HG03095 (cell line): Measurements from ENCODE around the gene COL1A1.

Source experiments
- ATAC-seq: cut with Tn5 transposase; IDR thresholded peaks from one replicate; pipeline ENCODE4 v1.9.1; 2021; ENCODE audit warnings: moderate library complexity; ENCODE audit not compliant: unreplicated experiment

Gene COL1A1

DNA sequence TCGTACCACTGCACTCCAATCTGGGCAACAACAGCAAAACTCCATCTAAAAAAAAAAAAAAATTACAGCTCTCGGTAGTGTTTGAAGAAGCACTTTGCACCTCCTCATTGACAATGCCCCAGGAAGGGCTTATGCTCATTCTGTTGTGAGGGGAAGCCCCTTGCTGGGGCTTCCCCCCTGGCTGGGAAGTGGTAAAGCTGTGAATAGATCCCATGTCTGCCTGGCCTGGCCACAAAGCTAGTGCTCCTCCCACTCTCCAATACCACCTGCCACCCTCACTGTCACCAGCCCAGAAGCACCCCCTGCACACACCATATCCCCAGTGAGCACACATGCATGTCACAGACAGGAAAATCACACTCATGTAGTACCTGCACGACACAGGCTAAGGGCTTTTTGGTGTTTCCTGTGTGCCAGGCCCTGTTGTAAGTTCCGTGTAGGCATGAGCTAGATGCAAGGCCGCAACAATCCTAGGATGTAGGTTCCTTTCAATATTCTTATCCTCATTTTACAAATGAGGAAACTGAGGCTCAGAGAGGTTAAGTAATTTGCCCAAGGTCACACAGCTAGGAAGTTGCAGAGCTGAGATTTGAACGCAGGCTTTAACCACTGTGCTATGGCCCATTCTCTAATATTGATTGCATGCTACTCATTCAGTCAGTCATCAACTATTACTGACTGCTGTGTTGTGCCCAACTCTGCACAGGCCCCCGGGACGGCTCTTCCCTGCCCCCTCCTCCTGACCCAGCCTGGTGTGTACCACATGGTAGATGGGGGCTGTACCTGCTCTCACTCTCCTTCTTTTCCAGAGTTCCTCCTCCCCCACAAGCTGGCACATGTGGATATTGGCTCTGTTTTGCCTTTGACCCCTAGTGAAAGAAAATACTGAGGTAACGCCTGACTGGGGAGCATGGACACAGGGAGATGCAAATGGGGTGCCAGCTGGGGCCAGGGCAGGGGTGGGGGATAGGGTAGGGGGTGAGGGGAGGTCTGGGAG is 11.9 kb upstream of the COL1A1 start:
- ATAC-seq, result peak; percentile 70

DNA sequence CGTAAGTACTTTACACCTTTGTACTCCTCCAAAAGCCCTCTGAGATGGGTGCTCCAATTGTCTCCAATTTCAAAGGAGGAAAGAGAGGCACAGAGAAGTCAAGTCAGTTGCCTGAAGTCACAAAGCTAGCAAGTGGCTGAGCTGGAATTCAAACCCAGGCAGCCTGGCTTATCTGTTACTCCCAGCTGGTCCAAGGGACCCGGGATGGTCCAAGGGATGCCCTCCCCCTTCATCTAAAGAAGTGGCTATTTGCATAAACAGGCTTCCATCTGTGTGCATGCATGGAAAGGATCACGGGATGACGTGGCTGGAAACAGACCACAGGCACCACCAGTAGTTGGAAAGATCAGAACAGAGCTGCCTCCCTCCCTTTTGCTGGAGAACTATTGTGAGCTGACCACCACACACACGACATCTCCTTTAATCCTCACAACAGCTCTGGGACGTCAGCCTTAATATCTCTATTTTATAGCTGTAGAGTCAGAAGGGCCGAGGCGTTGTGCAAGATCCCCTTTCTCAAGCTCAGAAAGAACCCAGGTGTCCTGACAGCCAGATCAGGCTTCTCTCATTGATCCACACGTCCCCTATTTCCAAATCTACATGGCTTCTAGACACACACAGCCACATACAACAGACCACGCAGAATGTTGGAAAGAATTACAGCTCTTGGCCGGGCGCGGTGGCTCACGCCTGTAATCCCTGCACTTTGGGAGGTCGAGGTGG is 10.9 kb upstream of the COL1A1 start:
- ATAC-seq, result no peak

DNA sequence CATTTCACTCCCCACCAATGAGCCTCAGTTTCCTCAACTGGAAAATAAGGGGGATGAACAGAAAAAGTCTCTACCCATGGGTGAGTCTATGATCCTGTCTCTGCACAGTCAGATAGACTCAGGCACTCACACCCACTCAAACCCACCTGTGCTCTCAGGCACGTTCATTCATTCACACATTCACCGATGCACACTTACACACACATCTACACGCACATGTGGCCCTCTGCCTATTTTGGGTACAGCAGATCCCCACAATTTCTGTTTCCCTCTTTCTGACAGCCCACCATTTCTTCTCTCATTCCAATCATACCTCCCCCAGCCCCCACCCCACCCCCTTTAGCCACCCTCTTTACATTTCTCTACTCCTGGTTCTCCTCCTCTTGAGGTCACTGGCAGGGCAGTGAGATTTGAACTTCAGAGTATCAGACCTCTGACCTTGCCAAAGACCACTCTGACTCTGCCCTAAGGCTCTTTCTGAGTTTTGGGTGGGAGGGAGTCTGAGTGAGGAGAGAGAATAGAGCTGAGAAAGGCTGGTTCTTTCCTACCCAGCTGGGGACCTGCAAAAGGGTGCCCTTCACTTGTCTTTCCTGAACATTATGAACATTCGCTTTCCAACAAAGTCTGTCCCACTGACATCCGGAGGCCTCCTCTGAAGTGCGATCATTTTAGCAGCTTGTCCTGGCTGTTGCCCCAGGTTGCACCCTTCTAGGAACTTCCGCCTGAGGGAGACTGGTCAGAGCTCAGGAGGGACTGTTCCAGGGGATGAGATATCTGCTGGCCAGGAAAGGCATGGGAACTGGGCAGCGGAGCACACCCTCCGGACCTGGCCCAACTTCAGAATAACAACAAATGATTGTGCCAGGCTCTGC is 10.1 kb upstream of the COL1A1 start:
- ATAC-seq, result no peak

DNA sequence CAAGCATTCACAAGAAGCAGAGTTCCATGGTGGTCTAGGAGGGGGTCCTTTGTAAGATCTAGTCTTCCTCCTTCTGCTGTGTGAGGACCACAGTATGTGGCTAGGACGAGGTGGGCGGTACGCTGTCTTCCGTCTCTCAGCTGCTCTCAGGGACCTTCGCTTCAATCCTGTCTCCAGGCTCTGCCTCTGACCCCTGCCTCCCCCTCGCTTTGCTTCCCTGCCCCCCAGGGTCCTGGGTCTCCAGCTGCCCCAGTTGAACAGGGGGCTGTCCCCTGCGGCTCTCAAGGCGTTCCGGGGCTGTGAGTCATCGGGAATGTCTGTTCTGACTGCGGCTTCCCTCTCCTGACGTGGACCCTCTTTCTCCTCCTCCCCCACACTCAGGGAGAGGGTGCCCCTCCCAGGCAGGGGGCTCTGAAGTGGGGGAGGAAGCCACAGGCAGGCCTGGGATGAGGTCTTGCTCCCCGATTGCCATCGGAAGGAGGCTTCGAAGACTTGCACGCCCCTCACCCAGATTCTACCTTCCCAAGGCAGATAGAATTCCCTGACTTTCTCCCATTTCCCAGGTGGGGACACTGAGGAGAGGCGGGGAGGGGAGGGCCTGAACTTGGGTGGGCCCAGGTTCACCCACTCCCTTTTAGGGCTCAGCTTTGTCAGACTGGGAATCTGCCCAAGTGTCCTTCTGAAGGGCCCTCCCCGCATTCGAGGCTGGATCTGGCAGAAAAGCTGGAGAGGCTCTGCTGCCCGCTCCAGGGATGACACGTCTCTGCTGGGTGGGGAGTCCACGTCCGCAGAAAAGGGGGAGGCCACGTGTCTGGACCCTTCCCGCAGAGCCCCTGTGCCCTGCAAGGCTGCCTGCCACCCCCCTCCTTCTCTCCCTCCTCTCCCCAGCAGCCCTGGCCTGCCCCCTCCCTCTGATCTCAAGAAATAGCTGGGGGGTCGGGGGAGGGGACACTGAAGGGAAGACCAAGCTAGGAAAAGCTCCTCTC is 9.1 kb upstream of the COL1A1 start:
- no peak for ATAC-seq

DNA sequence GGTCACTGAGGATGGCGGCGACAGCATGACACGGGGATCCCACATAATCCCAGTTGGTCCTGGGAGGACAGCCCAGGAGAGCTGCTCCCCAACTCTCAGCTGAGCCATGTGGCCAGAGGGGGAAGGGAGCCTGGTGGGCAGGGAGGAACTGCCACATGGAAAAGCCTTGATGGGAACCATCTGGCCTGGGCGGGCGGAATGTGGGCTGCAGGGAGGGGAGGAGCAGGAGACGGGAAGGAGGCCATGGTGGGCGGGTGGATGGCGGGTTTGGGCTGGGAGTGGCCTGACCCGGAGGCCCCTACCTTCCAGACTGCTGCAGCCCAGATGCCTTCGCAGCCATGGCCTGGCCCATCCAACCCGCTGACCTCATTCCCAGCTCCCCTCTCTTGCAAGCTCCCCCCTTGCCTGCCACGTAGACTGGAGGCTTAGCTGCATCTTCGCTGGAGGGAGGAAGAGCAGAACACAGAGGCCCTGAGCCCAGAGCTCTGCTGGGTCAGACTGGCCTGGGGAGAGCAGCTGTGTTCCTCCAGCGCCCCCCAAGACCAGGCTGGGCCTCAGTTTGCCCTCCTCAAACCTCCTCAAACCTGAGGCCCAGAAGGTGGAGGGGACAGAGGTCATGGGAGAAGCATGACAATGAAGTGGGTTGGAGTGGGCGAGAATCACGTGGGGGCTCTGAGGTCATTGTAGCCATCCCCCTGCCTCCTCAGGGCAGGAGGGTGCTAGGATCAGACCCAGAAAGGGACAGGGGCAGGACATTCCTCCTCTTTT is 8.2 kb upstream of the COL1A1 start:
- no peak for ATAC-seq

DNA sequence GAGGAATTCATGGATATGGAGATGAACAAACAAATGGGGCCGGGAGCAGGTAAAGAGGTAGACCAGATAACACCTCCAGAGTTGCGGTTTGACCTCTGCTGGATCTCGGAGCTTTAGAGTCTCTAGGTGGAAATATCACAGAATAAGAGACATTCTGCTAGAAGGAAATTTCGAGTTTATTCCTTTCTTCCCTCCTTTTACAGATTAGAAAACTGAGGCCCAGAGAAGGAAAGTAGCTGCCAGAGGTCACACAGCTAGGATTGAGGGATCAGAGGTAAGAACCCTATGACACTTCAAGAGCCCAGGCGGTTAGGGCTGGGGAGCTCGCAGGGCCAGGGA is 7.7 kb upstream of the COL1A1 start:
- ATAC-seq, result no peak

DNA sequence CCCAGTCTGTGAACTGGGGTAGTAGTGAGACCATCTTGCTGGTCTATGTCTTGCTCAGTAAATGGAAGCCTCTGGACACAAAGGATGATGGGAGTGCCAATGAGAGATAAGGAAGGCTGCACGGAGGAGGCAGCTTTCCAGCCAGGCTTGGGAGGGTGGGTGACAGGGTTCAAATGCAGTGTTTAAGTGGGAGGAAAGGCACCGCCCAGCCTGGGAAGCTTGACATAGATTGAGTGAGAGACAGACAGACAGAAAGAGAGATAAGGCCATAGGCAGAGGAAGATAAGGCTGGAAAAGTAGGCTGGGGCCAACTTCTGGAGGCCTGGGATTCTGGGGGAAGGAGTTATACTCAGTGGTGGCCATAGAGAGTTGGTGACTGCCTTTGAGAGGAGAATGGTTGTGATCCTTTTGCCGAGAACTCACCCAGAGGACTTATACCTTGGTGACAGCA is 7.2 kb upstream of the COL1A1 start:
- no peak for ATAC-seq

DNA sequence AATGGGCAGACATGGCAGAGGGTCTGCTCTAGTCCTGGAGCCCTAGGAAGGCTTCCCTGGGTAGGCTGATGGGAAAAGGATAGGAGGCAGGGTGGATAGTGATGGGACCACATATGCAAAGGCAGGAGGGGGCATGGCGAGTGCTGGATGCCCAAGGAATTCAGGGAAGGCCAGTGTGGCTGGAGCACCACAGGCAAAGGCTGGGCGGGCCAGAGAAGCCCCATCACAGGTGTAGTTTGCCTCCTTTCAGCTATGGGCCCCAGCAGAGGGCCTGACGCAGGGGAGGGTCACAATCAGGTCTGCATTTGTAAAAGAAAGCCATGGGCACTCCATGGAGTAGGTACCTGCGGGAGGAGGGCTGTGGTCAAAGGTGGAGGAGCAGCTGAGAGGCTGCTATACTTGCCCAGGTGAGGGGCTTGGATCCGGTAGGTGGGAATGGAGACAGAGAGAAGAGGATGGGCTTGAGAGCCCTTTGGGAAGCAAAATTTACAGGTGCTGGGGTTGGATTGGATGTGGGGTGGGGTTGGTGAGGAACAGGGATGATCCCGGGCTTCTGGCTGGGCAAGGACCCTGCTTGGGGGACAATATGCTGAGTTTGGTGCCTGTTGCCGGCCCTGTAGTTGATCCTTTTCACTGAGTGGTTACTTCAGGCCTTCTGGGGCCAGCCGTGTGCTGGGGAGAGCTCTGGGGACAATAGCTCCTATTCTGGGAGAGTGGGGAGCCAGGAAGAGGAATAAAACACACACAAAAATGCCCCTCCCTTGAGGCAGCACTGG is 6.5 kb upstream of the COL1A1 start:
- ATAC-seq, result no peak

DNA sequence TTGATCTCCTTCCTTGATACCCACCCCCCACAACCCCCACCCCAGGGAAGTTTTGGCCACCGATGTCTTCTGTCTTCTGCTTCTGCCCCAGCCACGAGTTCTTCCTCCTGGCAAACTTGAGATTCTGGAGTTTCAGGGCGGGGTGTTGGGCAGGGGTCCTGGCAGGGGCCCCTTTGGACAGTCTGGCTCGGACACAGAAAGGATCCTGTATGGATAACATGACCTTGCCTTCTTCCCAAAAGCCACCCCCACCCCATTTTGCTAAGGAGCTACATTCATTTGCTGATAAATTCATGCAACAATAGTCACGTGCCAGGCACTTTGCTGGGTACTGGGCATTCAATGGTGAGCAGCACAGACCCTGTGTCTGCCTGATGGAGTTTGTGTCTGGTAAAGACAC is 5.9 kb upstream of the COL1A1 start:
- ATAC-seq, result no peak

DNA sequence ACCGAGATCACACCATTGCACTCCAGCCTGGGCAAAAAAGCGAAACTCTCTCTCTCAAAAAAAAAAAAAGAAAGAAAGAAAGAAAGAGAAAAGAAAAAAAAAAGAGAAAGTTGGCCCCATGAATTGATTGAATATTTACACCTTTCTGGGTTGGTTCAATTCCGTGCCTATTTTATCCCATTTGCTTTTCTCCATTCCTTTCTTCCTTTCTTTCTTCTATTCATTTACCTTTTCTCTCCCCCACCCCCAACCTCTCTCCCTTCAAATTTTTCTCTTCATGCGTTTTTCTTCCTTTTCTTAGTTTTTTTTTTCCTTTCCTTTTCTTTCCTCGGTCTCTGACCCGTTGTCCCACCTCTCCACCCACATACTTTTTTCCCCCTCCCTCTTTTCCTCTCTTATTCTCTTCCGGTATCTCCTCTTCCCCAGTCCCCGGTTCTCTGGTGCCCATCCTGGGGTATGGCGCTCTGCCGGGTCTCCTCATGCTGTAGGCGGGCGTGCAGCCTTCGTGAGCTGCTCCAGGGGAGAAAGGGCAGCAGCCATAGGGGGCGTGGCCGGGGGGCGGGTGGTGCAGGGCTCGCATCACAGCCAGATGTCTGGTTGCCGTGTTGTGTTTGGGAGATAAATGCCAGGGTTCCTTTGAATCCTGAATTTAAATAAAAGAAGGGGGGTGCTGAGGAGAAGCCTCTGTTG is 5.3 kb upstream of the COL1A1 start:
- ATAC-seq, result no peak

DNA sequence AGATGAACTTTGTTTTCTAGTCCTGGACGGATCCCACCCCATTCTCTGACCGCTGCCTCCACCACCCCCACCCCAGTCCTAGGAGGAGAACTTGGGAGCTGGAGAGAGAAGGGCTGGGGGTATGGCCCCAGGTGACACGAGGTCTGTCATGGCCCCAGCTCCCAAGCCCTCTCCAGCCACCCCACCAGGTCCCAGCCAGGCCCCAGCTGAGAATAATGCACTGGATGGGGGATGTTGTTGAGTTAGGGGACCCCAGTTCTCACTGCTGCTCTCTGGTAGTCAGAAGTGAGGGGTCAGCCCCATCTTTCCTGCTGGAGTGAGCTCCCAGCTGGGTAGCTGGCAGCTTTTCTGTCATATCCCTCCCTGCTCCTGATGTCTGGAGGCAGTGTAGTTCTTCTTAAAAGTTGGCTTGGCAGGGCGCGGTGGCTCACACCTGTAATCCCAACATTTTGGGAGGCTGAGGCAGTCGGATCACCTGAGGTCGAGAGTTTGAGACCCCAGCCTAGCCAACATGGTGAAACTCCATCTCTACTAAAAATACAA is 4.6 kb upstream of the COL1A1 start:
- ATAC-seq, result no peak

DNA sequence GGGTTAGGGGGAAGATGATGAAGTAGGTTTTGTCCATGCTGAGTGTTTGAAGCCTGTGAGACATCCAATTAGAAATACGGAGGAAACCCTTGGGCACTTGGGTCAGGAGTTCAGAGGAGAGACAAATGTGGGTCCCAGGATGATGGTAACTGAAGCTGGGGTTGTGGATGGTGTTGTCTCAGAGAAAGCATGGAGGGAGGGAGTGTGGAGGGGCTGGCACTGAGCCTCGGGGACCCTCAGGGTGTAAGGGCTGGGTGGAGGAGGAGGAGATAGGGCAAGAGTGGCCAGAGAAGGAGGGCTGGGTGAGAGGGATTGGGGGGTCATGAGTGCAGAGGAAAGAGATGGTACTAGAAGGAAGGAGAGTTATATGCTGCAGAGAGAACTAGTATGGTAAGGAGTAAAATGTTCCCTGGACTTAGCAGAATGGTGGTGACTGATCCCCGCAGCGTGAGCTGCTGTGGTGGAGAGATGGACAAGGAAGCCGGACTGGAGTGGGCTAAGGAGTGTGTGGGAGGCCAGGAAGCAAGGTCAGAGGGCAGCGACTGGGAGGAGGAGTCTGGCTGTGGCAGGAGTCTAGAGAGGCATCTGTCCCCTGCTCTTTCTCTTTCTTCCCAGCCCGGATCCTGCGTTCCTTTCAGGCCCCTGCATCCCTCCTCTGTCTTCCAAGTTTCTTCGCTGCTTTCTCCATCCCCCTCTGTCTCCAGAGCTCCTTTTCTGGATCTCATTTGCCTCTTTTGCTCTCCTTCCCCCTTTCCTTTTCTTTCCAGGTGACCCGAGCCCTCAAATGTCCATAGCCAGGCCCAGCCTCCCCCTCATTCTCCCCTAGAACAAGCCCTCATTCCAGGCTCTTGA is 3.9 kb upstream of the COL1A1 start:
- ATAC-seq, result no peak

DNA sequence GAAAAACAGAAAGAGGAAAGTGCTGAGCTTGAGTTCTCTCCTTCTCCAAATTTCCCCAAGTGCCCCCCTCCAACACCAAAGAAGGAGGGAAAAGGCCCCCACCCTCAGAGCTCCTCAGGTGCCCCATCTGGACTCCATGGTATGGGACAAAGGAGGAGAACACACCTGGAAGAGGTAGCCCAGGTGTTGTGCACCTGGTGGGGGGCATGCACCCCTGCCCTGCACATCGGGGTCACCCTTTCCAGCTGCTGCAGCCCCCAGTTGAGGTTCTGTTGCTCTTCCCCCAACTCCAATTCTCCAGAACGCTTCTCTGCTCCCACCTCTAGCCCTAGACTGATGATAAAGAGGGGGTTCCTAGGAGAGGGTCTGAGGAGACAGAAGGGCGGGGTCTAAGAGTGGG is 3.0 kb upstream of the COL1A1 start:
- no peak for ATAC-seq

DNA sequence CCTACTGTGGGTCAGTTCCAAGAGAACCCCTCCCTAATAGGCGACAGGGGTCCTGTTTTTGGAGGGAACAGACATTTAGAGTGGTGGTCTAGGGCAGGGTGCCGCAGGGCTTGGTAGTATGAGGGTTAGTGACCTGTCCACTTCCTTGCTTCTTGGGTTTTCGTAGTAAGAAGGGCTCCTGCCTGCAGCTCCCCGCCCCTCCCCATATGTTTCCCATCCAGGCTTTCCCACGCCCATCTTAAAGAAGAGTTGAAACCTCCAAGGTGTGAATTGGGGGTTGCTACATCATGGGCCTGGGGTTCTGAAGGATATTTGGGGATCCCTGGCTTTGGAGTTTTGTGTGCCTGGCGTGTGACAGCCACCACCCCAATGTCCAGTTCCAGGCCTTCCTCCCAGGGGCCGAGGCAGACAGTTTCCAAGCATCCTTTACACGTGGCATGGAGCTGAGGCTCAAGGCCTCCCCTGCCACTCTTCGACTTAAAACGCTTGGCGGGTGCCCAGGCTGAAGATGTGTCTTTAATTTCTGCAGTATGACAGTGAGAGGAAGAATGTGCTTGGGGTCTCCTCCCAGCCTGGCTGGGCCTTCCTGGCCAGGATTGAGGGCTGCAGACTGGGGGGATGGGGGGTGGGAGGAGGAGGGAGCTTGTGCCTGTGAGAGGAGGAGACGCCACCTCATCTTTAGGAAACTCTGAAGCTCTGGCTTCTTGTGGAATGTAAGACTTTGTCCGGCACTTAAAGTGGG is 2.3 kb upstream of the COL1A1 start:
- no peak for ATAC-seq

DNA sequence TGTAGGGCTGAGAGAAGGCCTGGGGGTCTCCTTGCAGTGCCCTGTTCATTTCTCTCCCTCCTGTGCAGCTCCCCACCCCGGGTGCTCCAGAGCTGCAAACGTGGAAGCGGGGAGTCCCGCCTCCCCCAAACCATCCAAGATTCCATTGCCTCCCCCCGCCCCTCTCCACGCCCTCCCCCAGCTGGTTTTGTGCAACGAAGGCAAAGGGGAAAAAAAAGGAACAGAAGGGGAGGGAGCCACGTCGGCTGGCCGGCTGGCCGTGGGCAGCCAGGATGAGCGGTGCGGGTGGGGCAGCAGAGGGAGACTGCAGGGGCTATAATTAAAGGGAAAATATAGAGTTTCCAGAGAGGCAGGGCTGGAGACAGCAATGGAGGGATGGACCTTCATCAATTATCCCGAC is 1.7 kb upstream of the COL1A1 start:
- no peak for ATAC-seq
